SK-N-SH (cell line): Measurements from ENCODE around the gene COX5A. TPM values are rescaled to one million over a fixed set of nuclear protein-coding genes. Genes with fewer than 3 reads are reported as not detected.

Source experiments
- CTCF ChIA-PET: fragments of 300-600, 350-600 bp; formaldehyde crosslinking; extraction: SDS; loops from one replicate; lab custom pipeline; 2021; lab: Yijun Ruan, JAX
- POLR2A ChIA-PET: fragments of 350-600 bp; sonication (Branson Sonifier 250); formaldehyde crosslinking; extraction: SDS; loops from one replicate; lab custom pipeline; 2020; ENCODE audit warnings: antibody characterized with exemption, inconsistent platforms; lab: Yijun Ruan, JAX
- DNase-seq: peaks from one replicate; pipeline ENCODE4 v3.0.0; 2012
- H2AFZ ChIP-seq: fragments of 200-600 bp; sonication (generic); 2 replicates; pipeline ENCODE4 v1.8.1; 2016; ENCODE audit warnings: antibody characterized with exemption, mild to moderate bottlenecking, low read depth
- H3F3A ChIP-seq: fragments of 200-600 bp; sonication (generic); replicated peaks from 2 replicates; pipeline ENCODE3; 2016; ENCODE audit warnings: antibody characterized with exemption, mild to moderate bottlenecking; ENCODE audit not compliant: insufficient read depth
- H3K27ac ChIP-seq, 2 experiments: fragments of 200-500 bp in 1 of 2; fragments of 200-600 bp in 1 of 2; sonication (Bioruptor generic) in 1 of 2; sonication (generic), shearing (Covaris generic) in 1 of 2; 2 replicates each; pipeline versions ENCODE4 v1.5.1 to v1.6.1; 2014 to 2016; ENCODE audit warnings: low read depth in 2 of 2, inconsistent platforms in 1 of 2, low read length in 1 of 2, mild to moderate bottlenecking in 1 of 2, mixed read lengths in 1 of 2
- H3K27me3 ChIP-seq: fragments of 200-600 bp; sonication (generic), shearing (Covaris generic); 2 replicates; pipeline ENCODE4 v1.6.1; 2016; ENCODE audit warnings: mixed run types; ENCODE audit not compliant: insufficient read depth
- H3K36me3 ChIP-seq, 2 experiments: fragments of 200-500 bp in 1 of 2; fragments of 200-600 bp in 1 of 2; sonication (Bioruptor generic) in 1 of 2; sonication (generic) in 1 of 2; replicated peaks in 1 of 2; 2 replicates each; pipeline versions ENCODE3 to v1.5.1; 2014 to 2016; ENCODE audit warnings: low read length in 1 of 2, mild to moderate bottlenecking in 1 of 2; ENCODE audit not compliant: insufficient read depth in 2 of 2, control insufficient read depth in 1 of 2
- H3K4me1 ChIP-seq, 2 experiments: fragments of 200-500 bp in 1 of 2; fragments of 200-600 bp in 1 of 2; sonication (Bioruptor generic) in 1 of 2; sonication (generic), shearing (Covaris generic) in 1 of 2; 2 replicates each; pipeline versions ENCODE4 v1.5.1 to v1.6.1; 2014 to 2016; ENCODE audit warnings: low read depth in 1 of 2, low read length in 1 of 2, mixed run types in 1 of 2; ENCODE audit not compliant: insufficient read depth in 2 of 2, control insufficient read depth in 1 of 2
- H3K4me2 ChIP-seq: fragments of 200-600 bp; sonication (generic), shearing (Covaris generic); 2 replicates; pipeline ENCODE4 v1.6.1; 2017; ENCODE audit warnings: mixed run types
- H3K4me3 ChIP-seq, 2 experiments: fragments of 200-500 bp in 1 of 2; fragments of 200-600 bp in 1 of 2; sonication (Bioruptor generic) in 1 of 2; sonication (generic), shearing (Covaris generic) in 1 of 2; 2 replicates each; pipeline versions ENCODE4 v1.5.1 to v1.8.1; 2014 to 2016; ENCODE audit warnings: low read depth in 2 of 2, inconsistent platforms in 1 of 2, low read length in 1 of 2, mild to moderate bottlenecking in 1 of 2, mixed read lengths in 1 of 2, moderate library complexity in 1 of 2
- H3K79me2 ChIP-seq: fragments of 200-600 bp; sonication (generic); 2 replicates; pipeline ENCODE4 v1.8.1; 2017; ENCODE audit warnings: mild to moderate bottlenecking; ENCODE audit not compliant: insufficient read depth
- H3K9ac ChIP-seq: fragments of 200-600 bp; sonication (generic); 2 replicates; pipeline ENCODE4 v1.6.1; 2017; ENCODE audit warnings: mixed run types
- H3K9me2 ChIP-seq: fragments of 200-600 bp; sonication (generic); 2 replicates; pipeline ENCODE4 v1.6.1; 2017; ENCODE audit warnings: mixed run types
- H3K9me3 ChIP-seq: fragments of 200-600 bp; sonication (generic); 2 replicates; pipeline ENCODE4 v1.6.1; 2017; ENCODE audit warnings: mixed run types, mild to moderate bottlenecking, moderate library complexity
- H4K20me1 ChIP-seq: fragments of 200-600 bp; sonication (generic); 2 replicates; pipeline ENCODE4 v1.6.1; 2017; ENCODE audit warnings: mild to moderate bottlenecking, mixed run types; ENCODE audit not compliant: insufficient read depth
- CHD2 ChIP-seq: fragments of 150-350 bp; IDR thresholded peaks from 2 replicates; pipeline ENCODE4 v1.6.1; 2018; ENCODE audit warnings: low read length; ENCODE audit not compliant: partially characterized antibody
- ELF1 ChIP-seq: IDR thresholded peaks from 2 replicates; pipeline ENCODE4 v1.4.0; 2012
- FOXJ3 ChIP-seq: sonication (generic); formaldehyde crosslinking; IDR thresholded peaks from 2 replicates; pipeline ENCODE4 v1.5.1; 2020; ENCODE audit warnings: mild to moderate bottlenecking, missing genetic modification reagents
- NFIC ChIP-seq: IDR thresholded peaks from 2 replicates; pipeline ENCODE4 v1.4.0; 2012; ENCODE audit warnings: borderline replicate concordance
- RCOR1 ChIP-seq: fragments of 150-350 bp; IDR thresholded peaks from 2 replicates; pipeline ENCODE4 v1.6.1; 2017; ENCODE audit warnings: antibody characterized with exemption, low read length
- SMC3 ChIP-seq: IDR thresholded peaks from 2 replicates; pipeline ENCODE4 v1.6.1; 2012; ENCODE audit warnings: low read depth, low read length, improper control_type of control experiment
- TAF1 ChIP-seq: IDR thresholded peaks from 2 replicates; pipeline ENCODE4 v1.6.1; 2012; ENCODE audit warnings: low read depth, mild to moderate bottlenecking, low read length, moderate library complexity, borderline replicate concordance
- WGBS: methylation state at CpG from one replicate; pipeline ENCODE4 v1.1.6; 2017; ENCODE audit warnings: low lambda C conversion rate; 5-methylcytosine and 5-hydroxymethylcytosine counted together
- polyA plus RNA-seq, 3 experiments: library from polyadenylated mRNA; depleted of rRNA; stranded (reverse); fragments of >200 nt; gene quantifications; 2 replicates each; pipeline ENCODE4 v1.2.3, GENCODE V29; 2012
- TF ChIP-seq, protein P1 (sequence below): IDR thresholded peaks from 2 replicates; pipeline ENCODE4 v1.6.1; 2012; ENCODE audit warnings: mild to moderate bottlenecking, low read depth, low read length, moderate library complexity
- TF ChIP-seq, protein P2 (sequence below): IDR thresholded peaks from 2 replicates; pipeline ENCODE4 v1.4.0; 2012; ENCODE audit warnings: low read depth, borderline replicate concordance
- TF ChIP-seq, protein P3 (sequence below): IDR thresholded peaks from 2 replicates; pipeline ENCODE4 v1.4.0; 2012; ENCODE audit warnings: low read depth, borderline replicate concordance

The COX5A gene
- polyA plus RNA-seq, 1 of the 3 experiments (the other 2 are of a cell fraction), result 158 TPM

DNA sequence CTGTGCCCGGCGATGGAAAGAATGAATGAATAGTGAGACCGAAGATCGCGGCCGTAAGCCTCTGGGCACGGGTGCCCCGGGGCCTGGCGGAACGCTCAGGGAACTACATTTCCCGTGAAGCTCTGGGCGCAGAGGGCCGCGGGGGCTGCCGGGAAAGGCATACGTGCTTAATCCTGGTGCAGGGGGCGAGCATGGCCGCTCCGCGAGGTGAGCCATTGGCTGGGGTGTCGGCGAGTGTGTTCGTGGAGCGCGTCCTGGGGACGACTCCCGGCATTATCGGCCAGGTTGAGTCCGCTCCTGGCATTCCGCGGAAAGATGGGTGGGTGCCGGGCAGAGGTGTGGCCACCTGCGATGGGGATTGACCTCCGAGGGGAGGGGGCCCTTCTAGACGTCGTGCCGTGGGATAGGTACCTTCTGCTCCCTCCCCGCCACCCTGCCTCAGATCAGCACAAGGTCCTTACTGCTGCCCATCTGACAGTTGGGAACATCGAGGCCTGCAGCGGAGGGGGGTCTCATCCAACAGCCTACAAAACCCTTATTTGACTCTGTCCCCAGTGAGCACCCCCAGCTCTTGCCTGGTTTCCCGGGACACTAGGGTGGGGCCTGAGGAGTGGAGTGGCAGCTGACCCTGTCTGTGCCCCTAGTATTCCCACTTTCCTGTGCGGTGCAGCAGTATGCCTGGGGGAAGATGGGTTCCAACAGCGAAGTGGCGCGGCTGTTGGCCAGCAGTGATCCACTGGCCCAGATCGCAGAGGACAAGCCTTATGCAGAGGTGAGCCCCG is 47.8 kb downstream of the COX5A start, which contains the start of gene MPI (continued):
- TF ChIP-seq FOXJ3, result no peak

DNA sequence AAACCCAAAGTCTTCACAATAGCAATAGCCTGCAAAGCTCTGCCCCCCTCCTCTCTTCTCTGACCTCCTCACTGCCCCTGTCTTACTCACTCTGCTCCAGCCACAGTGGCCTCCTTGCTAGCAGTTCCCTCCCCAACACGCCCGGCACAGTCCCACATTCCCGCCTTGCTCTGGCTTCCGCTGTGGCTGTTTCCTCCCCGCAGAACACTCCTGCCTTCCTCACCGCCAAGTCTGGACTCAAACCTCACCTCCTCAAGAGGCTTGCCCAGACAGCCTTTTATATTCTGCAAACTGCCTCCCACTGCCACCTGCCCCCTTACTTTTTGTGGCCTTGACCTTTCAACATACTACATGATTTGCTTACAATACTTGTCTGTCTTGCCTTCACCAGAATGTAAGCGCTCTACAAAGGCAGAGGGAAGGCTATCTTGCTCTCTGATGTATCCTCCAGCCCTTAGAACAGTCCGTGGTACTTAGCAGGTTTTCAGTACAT is 48.4 kb downstream of the COX5A start:
- Histone ChIP-seq H3K36me3 (peaks cover 9 to 16% of the 10 kb centered on the region in 2 experiments), H3K4me1 (peaks cover 0 to 16% of the 10 kb centered on the region in 2 experiments; a peak in 1 of 4 replicates), H3K9ac (peak overlapping the region; percentile 84; the same call in 1 of the 2 replicates), H3K27me3 (no peaks in the 10 kb centered on the region), H3K4me3 (peak overlapping the region; percentile 89 to 92), H3K9me2 (no peaks in the 10 kb centered on the region), H4K20me1 (no peaks in the 10 kb centered on the region), H3F3A (no peaks in the 10 kb centered on the region), H3K9me3 (no peaks in the 10 kb centered on the region), H3K27ac (peak overlapping the region in 1 of 2 experiments; percentile 54; a peak in 1 of 4 replicates), H3K79me2 (peaks cover 4% of the 10 kb centered on the region; the same call in 1 of the 2 replicates), H2AFZ (peak overlapping the region; percentile 83), H3K4me2 (peak overlapping the region; percentile 96)
- CTCF ChIA-PET, result interaction anchor here (1.0 to 2.9 kb wide), 3 partner anchors 10 to 45 kb away, joined by 3 to 21 read pairs (median 4); no protein-coding TSS in a partner anchor
- TF ChIP-seq, protein P1, sequence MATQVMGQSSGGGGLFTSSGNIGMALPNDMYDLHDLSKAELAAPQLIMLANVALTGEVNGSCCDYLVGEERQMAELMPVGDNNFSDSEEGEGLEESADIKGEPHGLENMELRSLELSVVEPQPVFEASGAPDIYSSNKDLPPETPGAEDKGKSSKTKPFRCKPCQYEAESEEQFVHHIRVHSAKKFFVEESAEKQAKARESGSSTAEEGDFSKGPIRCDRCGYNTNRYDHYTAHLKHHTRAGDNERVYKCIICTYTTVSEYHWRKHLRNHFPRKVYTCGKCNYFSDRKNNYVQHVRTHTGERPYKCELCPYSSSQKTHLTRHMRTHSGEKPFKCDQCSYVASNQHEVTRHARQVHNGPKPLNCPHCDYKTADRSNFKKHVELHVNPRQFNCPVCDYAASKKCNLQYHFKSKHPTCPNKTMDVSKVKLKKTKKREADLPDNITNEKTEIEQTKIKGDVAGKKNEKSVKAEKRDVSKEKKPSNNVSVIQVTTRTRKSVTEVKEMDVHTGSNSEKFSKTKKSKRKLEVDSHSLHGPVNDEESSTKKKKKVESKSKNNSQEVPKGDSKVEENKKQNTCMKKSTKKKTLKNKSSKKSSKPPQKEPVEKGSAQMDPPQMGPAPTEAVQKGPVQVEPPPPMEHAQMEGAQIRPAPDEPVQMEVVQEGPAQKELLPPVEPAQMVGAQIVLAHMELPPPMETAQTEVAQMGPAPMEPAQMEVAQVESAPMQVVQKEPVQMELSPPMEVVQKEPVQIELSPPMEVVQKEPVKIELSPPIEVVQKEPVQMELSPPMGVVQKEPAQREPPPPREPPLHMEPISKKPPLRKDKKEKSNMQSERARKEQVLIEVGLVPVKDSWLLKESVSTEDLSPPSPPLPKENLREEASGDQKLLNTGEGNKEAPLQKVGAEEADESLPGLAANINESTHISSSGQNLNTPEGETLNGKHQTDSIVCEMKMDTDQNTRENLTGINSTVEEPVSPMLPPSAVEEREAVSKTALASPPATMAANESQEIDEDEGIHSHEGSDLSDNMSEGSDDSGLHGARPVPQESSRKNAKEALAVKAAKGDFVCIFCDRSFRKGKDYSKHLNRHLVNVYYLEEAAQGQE, result no peak
- no peak for TF ChIP-seq FOXJ3
- no peak for TF ChIP-seq SMC3
- TF ChIP-seq TAF1, result no peak
- TF ChIP-seq NFIC, result no peak
- TF ChIP-seq RCOR1, result no peak
- no peak for TF ChIP-seq ELF1
- TF ChIP-seq, protein P2, sequence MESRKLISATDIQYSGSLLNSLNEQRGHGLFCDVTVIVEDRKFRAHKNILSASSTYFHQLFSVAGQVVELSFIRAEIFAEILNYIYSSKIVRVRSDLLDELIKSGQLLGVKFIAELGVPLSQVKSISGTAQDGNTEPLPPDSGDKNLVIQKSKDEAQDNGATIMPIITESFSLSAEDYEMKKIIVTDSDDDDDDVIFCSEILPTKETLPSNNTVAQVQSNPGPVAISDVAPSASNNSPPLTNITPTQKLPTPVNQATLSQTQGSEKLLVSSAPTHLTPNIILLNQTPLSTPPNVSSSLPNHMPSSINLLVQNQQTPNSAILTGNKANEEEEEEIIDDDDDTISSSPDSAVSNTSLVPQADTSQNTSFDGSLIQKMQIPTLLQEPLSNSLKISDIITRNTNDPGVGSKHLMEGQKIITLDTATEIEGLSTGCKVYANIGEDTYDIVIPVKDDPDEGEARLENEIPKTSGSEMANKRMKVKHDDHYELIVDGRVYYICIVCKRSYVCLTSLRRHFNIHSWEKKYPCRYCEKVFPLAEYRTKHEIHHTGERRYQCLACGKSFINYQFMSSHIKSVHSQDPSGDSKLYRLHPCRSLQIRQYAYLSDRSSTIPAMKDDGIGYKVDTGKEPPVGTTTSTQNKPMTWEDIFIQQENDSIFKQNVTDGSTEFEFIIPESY, result no peak
- no peak for TF ChIP-seq CHD2
- TF ChIP-seq, protein P3, sequence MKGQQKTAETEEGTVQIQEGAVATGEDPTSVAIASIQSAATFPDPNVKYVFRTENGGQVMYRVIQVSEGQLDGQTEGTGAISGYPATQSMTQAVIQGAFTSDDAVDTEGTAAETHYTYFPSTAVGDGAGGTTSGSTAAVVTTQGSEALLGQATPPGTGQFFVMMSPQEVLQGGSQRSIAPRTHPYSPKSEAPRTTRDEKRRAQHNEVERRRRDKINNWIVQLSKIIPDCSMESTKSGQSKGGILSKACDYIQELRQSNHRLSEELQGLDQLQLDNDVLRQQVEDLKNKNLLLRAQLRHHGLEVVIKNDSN, result no peak
- peak; percentile 54 for DNase-seq
- POLR2A ChIA-PET, result interaction anchor here (0.6 to 2.2 kb wide), 6 partner anchors 8 to 49 kb away, joined by 4 to 10 read pairs (median 6); partner anchors contain the start of genes COX5A and FAM219B
- 75% methylated on average over 8 of the region's 8 CpGs for WGBS
